HepG2 (cell line): Measurements from ENCODE around the gene FBRSL1. TPM values are rescaled to one million over a fixed set of nuclear protein-coding genes. Genes with fewer than 3 reads are reported as not detected.

Experiments
- ATAC-seq: fragments of 200-7000 bp; cut with Tn5 transposase; 3 replicates; pipeline ENCODE4 v1.9.1; 2020; ENCODE audit warnings: mild to moderate bottlenecking, moderate library complexity
- BruUV-seq: library from RNA; stranded (reverse); fragments of 400-500 nt; replicated peaks from 2 replicates; lab custom pipeline; 2021; lab: Mats Ljungman, UMichigan
- CTCF ChIA-PET: fragments of 300-600 bp; formaldehyde crosslinking; extraction: SDS; loops from one replicate; lab custom pipeline; 2021; ENCODE audit warnings: low total read pairs, inconsistent platforms, low intra/inter-chr PET ratio; lab: Yijun Ruan, JAX
- POLR2A ChIA-PET: fragments of 350-600 bp; sonication (Branson Sonifier 250); formaldehyde crosslinking; loops from one replicate; lab custom pipeline; 2020; ENCODE audit warnings: antibody characterized with exemption, inconsistent platforms; lab: Yijun Ruan, JAX
- DNase-seq: peaks from one replicate; pipeline ENCODE4 v3.0.0-alpha.2; 2015; ENCODE audit warnings: low spot score
- FAIRE-seq: peaks from 3 replicates; lab custom pipeline; 2011; peaks lifted over from hg19 to GRCh38; lab: Jason Lieb, UNC
- H2AFZ ChIP-seq: one replicate; pipeline ENCODE4 v1.6.1; 2011; ENCODE audit warnings: low read length, inconsistent platforms
- H3K27ac ChIP-seq: fragments of 300-600 bp; 3 replicates; pipeline ENCODE4 v1.8.0; 2011; ENCODE audit warnings: mixed run types, mild to moderate bottlenecking, mixed read lengths, low read length, inconsistent platforms; ENCODE audit not compliant: insufficient read depth; ENCODE audit errors: extremely low read length
- H3K27me3 ChIP-seq, 2 experiments: fragments of 200-600 bp in 1 of 2; 2 replicates in 1 of 2; 3 replicates in 1 of 2; pipeline versions ENCODE4 v1.6.0 to v1.8.0; 2011; ENCODE audit warnings: low read length in 2 of 2, mild to moderate bottlenecking in 2 of 2, moderate library complexity in 2 of 2, inconsistent platforms in 1 of 2; ENCODE audit not compliant: insufficient read depth in 2 of 2, control insufficient read depth in 1 of 2
- H3K36me3 ChIP-seq, 2 experiments: fragments of 200-600 bp in 1 of 2; replicated peaks in 1 of 2; 2 replicates in 1 of 2; 3 replicates in 1 of 2; pipeline versions ENCODE4 v1.5.1 to v1.8.0; 2011; ENCODE audit warnings: low read length in 2 of 2, inconsistent platforms in 1 of 2; ENCODE audit not compliant: insufficient read depth in 2 of 2, control insufficient read depth in 1 of 2
- H3K4me1 ChIP-seq: 2 replicates; pipeline ENCODE4 v1.5.1; 2012; ENCODE audit warnings: low read length, inconsistent platforms; ENCODE audit not compliant: insufficient read depth
- H3K4me2 ChIP-seq: 2 replicates; pipeline ENCODE4 v1.6.0; 2011; ENCODE audit warnings: low read depth, low read length, inconsistent platforms
- H3K4me3 ChIP-seq, 3 experiments: fragments of 200-600 bp in 1 of 3; sonication (generic), shearing (Covaris generic) in 1 of 3; replicated peaks in 1 of 3; 2 replicates each; pipeline ENCODE4 v1.5.1; 2011 to 2016; ENCODE audit warnings: low read length in 3 of 3, inconsistent platforms in 2 of 3, low read depth in 2 of 3, mild to moderate bottlenecking in 2 of 3, control low read depth in 1 of 3, mixed read lengths in 1 of 3; ENCODE audit not compliant: insufficient read depth in 1 of 3
- H3K79me2 ChIP-seq: one replicate; pipeline ENCODE4 v1.6.1; 2011; ENCODE audit warnings: low read length, inconsistent platforms; ENCODE audit not compliant: insufficient read depth
- H3K9ac ChIP-seq: 2 replicates; pipeline ENCODE4 v1.6.0; 2011; ENCODE audit warnings: mild to moderate bottlenecking, low read depth, low read length, inconsistent platforms; ENCODE audit not compliant: insufficient read depth
- H3K9me3 ChIP-seq: 2 replicates; pipeline ENCODE4 v1.5.1; 2012; ENCODE audit warnings: mild to moderate bottlenecking, low read length
- H4K20me1 ChIP-seq: 2 replicates; pipeline ENCODE4 v1.6.0; 2011; ENCODE audit warnings: inconsistent platforms, mild to moderate bottlenecking, low read length, moderate library complexity; ENCODE audit not compliant: insufficient read depth
- ATF1 ChIP-seq: IDR thresholded peaks from 2 replicates; pipeline ENCODE4 v1.6.1; 2016; ENCODE audit warnings: mild to moderate bottlenecking, control low read depth
- BCL6 ChIP-seq: IDR thresholded peaks from 2 replicates; pipeline ENCODE4 v1.6.1; 2016; ENCODE audit warnings: missing genetic modification reagents, missing compliant biosample characterization
- HMGXB3 ChIP-seq: sonication (generic); formaldehyde crosslinking; IDR thresholded peaks from 2 replicates; pipeline ENCODE4 v1.4.0; 2020; ENCODE audit warnings: missing genetic modification reagents, borderline replicate concordance
- HNF4A ChIP-seq: sonication (generic); formaldehyde crosslinking; IDR thresholded peaks from 2 replicates; pipeline ENCODE4 v1.4.0; 2020; ENCODE audit warnings: missing genetic modification reagents
- HOXA7 ChIP-seq: sonication (generic); formaldehyde crosslinking; IDR thresholded peaks from 2 replicates; pipeline ENCODE4 v1.8.1; 2022; ENCODE audit warnings: mild to moderate bottlenecking, missing genetic modification reagents, moderate library complexity
- KDM3A ChIP-seq: IDR thresholded peaks from 2 replicates; pipeline ENCODE4 v1.6.1; 2018; ENCODE audit warnings: low read depth, missing compliant biosample characterization
- NFAT5 ChIP-seq: sonication (generic); formaldehyde crosslinking; IDR thresholded peaks from 2 replicates; pipeline ENCODE4 v1.4.0; 2020; ENCODE audit warnings: missing genetic modification reagents
- SMYD3 ChIP-seq: sonication (generic); formaldehyde crosslinking; IDR thresholded peaks from 2 replicates; pipeline ENCODE4 v1.8.1; 2023; ENCODE audit warnings: mild to moderate bottlenecking, missing genetic modification reagents
- ZFP41 ChIP-seq: sonication (generic); formaldehyde crosslinking; IDR thresholded peaks from 2 replicates; pipeline ENCODE4 v1.4.0; 2020; ENCODE audit warnings: mild to moderate bottlenecking, missing genetic modification reagents, borderline replicate concordance
- ZNF530 ChIP-seq: sonication (generic); formaldehyde crosslinking; IDR thresholded peaks from 2 replicates; pipeline ENCODE4 v1.5.0; 2020; ENCODE audit warnings: low read depth, mild to moderate bottlenecking, missing genetic modification reagents
- WGBS: methylation state at CpG from one replicate; pipeline ENCODE4 v1.1.6; 2017; ENCODE audit warnings: low lambda C conversion rate; 5-methylcytosine and 5-hydroxymethylcytosine counted together
- in situ Hi-C: cut with HindIII; loops from 2 replicates; pipeline ENCODE4 v1.10.0; 2017; ENCODE audit warnings: low pct_unique_long_range_greater_than_20kb; ENCODE audit not compliant: extremely low pct_ligation_motif_present
- intact Hi-C: fragments of 100-400 bp; cut with micrococcal nuclease; formaldehyde crosslinking; loops from one replicate; pipeline ENCODE4 v1.10.0; 2022; ENCODE audit not compliant: unreplicated experiment
- polyA plus RNA-seq, 8 experiments: library from polyadenylated mRNA; depleted of rRNA in 3 of 8; stranded (reverse) in 7 of 8; unstranded in 1 of 8; fragments of >200 nt; fragmentation: Illumina TruSeq in 4 of 8; extraction: Trizol in 4 of 8; gene quantifications; 2 replicates each; pipeline versions ENCODE4 v1.2.1 to v1.2.3, GENCODE V29; 2011 to 2016; ENCODE audit warnings: low read depth in 4 of 8, missing spikeins in 1 of 8, mixed read lengths in 1 of 8; ENCODE audit not compliant: insufficient read depth in 1 of 8
- total RNA-seq, 5 experiments: library from RNA; depleted of rRNA; stranded (reverse); fragments of >200 nt; fragmentation: Illumina TruSeq; extraction: Trizol; gene quantifications; 2 replicates each; pipeline ENCODE4 v1.2.3, GENCODE V29; 2016; ENCODE audit warnings: low read depth in 1 of 5

The FBRSL1 gene
- total and polyA plus RNA-seq, 2 of the 13 experiments (the other 11 are each of a cell fraction or from before 2014, with no cell fraction given) = 3.6 to 7.9 TPM

- WGBS = 58% methylated on average over 6 of the region's 10 CpGs
- no TSS peak for BruUV-seq
- Histone ChIP-seq H3K9ac (no peak overlapping the region), H3K79me2 (no peaks in the 10 kb centered on the region), H3K4me1 (peaks cover 46% of the 10 kb centered on the region), H3K4me2 (no peak overlapping the region), H3K36me3 (no peaks in the 10 kb centered on the region), H4K20me1 (no peaks in the 10 kb centered on the region), H2AFZ (no peak overlapping the region), H3K9me3 (no peaks in the 10 kb centered on the region), H3K4me3 (no peak overlapping the region)
- intact Hi-C loops = no loop called here
- FAIRE-seq (no peak), ATAC-seq (no peak), DNase-seq (no peak)
- CTCF ChIA-PET = no interaction called here
- TF ChIP-seq BCL6 (CRISPR knock-in tag) (no peak), ATF1 (CRISPR knock-in tag) (no peak), ZFP41 (CRISPR knock-in tag) (no peak), HNF4A (CRISPR knock-in tag) (no peak), HMGXB3 (no peak), HOXA7 (CRISPR knock-in tag) (no peak), KDM3A (CRISPR knock-in tag) (no peak), NFAT5 (CRISPR knock-in tag) (no peak), ZNF530 (CRISPR knock-in tag) (no peak), SMYD3 (CRISPR knock-in tag) (no peak)
- TF ChIP-seq, all 625 proteins: peak for 0
- POLR2A ChIA-PET = no interaction called here
- in situ Hi-C loops = no loop called here
- Histone ChIP-seq H3K27ac (no peak overlapping the region), H3K27me3 (peaks cover 28 to 82% of the 10 kb centered on the region in 2 experiments)
Measured at GRCh38 chr12:132448463-132448820, 41.5 kb upstream of the FBRSL1 start.
